Measurements from ENCODE around the gene VPREB1. TPM values are rescaled to one million over a fixed set of nuclear protein-coding genes. Genes with fewer than 3 reads are reported as not detected.

The VPREB1 gene
- total RNA-seq, 1 donor from 2014 or later, result not detected

DNA sequence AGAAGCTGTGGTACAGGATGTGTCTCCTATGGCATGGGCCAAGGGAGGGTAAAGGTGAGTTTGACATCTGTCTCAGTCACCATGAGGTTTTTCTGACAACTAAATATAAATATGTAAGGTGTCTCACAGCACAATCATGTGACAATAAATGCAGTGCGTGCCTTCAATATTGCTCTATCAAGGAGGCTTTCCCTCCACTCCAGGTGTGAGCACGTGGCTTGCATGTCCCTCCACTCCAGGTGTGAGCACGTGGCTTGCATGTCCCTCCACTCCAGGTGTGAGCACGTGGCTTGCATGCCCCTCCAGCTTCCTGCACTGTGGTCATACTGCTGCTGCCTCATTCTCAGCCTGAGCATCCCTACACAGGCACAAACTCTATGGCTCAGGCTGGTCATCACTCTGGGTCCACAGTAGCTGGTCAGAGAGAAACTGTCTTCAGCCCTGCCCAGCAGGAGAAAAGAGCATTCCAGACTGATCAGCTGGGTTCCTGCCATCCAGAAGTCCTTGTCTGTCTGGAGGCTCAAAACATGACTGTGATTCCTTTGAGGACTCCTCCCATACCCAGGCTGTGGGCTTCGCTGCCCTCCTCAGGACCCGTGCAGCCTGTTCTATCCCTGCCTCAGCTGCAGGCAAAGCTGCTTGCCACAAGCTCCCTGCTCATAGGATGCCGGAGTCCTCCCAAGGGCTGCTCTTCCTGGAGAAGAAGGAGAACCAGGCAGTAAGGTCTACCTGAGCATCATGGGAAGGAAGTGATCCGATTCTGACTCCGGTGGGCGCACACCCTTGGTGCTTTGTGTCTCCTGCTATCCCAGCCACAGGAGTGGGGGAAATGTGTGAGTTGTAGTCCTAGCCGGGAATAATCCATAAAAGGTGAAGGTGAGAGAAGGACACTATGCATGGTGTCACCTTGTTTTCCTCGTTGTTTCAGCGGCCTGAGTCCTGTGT, 33.4 kb upstream of the VPREB1 start:
- H3K36me3 ChIP-seq (ENCODE audit: insufficient read depth, low read length), result no peaks in the 10 kb centered on the region
- H3K79me2 ChIP-seq (ENCODE audit: insufficient read depth, low read length), result no peaks in the 10 kb centered on the region
- H2AFZ ChIP-seq (ENCODE audit: low read depth, low read length), result no peak overlapping the region
- no peak for DNase-seq (ENCODE audit: low read depth)
- H3K27me3 ChIP-seq (ENCODE audit: insufficient read depth, low read length), result peaks cover 6% of the 10 kb centered on the region
- Mint-ChIP-seq H3K9me3 (ENCODE audit: unreplicated experiment) (peaks cover 2% of the 10 kb centered on the region), H3K27ac (ENCODE audit: unreplicated experiment) (no peak overlapping the region), H3K4me1 (ENCODE audit: low read depth, unreplicated experiment) (peaks cover 6% of the 10 kb centered on the region), H3K36me3 (ENCODE audit: low read depth, unreplicated experiment) (no peaks in the 10 kb centered on the region), H3K27me3 (ENCODE audit: low read depth, unreplicated experiment) (peaks cover 64% of the 10 kb centered on the region), H3K4me3 (ENCODE audit: unreplicated experiment) (no peak overlapping the region)
- H4K20me1 ChIP-seq (ENCODE audit: insufficient read depth, low read length), result no peaks in the 10 kb centered on the region
- peak overlapping the region; percentile 46 for H3K4me2 ChIP-seq (ENCODE audit: low read length)
- no peak overlapping the region for H3K27ac ChIP-seq (ENCODE audit: low read depth, low read length)
- no peaks in the 10 kb centered on the region for H3K9me3 ChIP-seq (ENCODE audit: insufficient read depth, low read depth, low read length)
- H3K4me3 ChIP-seq (ENCODE audit: insufficient read depth, low read depth, low read length), result no peak overlapping the region
- H3K4me1 ChIP-seq (ENCODE audit: insufficient read depth, low read length), result peaks cover 15% of the 10 kb centered on the region
- FAIRE-seq, result no peak
- H3K9ac ChIP-seq (ENCODE audit: low read length), result no peak overlapping the region
- TF ChIP-seq, protein P1, sequence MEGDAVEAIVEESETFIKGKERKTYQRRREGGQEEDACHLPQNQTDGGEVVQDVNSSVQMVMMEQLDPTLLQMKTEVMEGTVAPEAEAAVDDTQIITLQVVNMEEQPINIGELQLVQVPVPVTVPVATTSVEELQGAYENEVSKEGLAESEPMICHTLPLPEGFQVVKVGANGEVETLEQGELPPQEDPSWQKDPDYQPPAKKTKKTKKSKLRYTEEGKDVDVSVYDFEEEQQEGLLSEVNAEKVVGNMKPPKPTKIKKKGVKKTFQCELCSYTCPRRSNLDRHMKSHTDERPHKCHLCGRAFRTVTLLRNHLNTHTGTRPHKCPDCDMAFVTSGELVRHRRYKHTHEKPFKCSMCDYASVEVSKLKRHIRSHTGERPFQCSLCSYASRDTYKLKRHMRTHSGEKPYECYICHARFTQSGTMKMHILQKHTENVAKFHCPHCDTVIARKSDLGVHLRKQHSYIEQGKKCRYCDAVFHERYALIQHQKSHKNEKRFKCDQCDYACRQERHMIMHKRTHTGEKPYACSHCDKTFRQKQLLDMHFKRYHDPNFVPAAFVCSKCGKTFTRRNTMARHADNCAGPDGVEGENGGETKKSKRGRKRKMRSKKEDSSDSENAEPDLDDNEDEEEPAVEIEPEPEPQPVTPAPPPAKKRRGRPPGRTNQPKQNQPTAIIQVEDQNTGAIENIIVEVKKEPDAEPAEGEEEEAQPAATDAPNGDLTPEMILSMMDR (IDR thresholded peaks at IDR 0.05; ENCODE audit: insufficient read depth, low read depth, low read length), result no peak
- no peak for TF ChIP-seq EZH2 (IDR thresholded peaks at IDR 0.05; ENCODE audit: insufficient read depth, low read length)

DNA sequence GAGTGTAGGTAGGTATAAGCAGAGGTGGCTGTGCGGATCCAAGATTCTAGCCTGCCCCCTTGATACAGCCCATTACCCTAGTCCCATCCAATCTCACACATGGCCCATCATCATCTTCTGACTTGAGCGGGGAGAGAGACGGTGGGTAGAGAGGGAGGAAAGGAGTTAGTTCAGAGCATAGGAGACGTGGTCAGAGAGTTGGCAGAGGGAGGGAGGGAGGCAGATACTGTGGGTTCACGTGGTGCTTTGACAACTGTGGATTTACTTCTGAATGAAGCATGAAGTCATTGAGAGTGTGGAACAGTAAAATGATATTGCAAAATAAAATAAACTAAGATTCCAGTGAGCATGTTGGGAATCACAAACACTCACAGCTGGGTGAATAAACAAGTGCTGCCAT, 31.4 kb upstream of the VPREB1 start:
- H3K4me3 ChIP-seq (ENCODE audit: insufficient read depth, low read depth, low read length), result no peak overlapping the region
- Mint-ChIP-seq H3K27me3 (ENCODE audit: low read depth, unreplicated experiment) (peaks cover 54% of the 10 kb centered on the region), H3K36me3 (ENCODE audit: low read depth, unreplicated experiment) (no peaks in the 10 kb centered on the region), H3K4me3 (ENCODE audit: unreplicated experiment) (no peak overlapping the region), H3K9me3 (ENCODE audit: unreplicated experiment) (peaks cover 2% of the 10 kb centered on the region), H3K27ac (ENCODE audit: unreplicated experiment) (no peak overlapping the region), H3K4me1 (ENCODE audit: low read depth, unreplicated experiment) (peaks cover 6% of the 10 kb centered on the region)
- no peak overlapping the region for H2AFZ ChIP-seq (ENCODE audit: low read depth, low read length)
- H3K27me3 ChIP-seq (ENCODE audit: insufficient read depth, low read length), result no peaks in the 10 kb centered on the region
- H3K36me3 ChIP-seq (ENCODE audit: insufficient read depth, low read length), result no peaks in the 10 kb centered on the region
- DNase-seq (ENCODE audit: low read depth), result no peak
- H3K4me2 ChIP-seq (ENCODE audit: low read length), result no peak overlapping the region
- TF ChIP-seq EZH2 (IDR thresholded peaks at IDR 0.05; ENCODE audit: insufficient read depth, low read length), result no peak
- TF ChIP-seq, protein P1 (IDR thresholded peaks at IDR 0.05; ENCODE audit: insufficient read depth, low read depth, low read length), result no peak
- peaks cover 15% of the 10 kb centered on the region for H3K4me1 ChIP-seq (ENCODE audit: insufficient read depth, low read length)
- H3K79me2 ChIP-seq (ENCODE audit: insufficient read depth, low read length), result no peaks in the 10 kb centered on the region
- H3K27ac ChIP-seq (ENCODE audit: low read depth, low read length), result no peak overlapping the region
- FAIRE-seq, result no peak
- H3K9me3 ChIP-seq (ENCODE audit: insufficient read depth, low read depth, low read length), result no peaks in the 10 kb centered on the region
- H3K9ac ChIP-seq (ENCODE audit: low read length), result no peak overlapping the region
- H4K20me1 ChIP-seq (ENCODE audit: insufficient read depth, low read length), result no peaks in the 10 kb centered on the region
